IMR-90 (cell line): Measurements from ENCODE around the gene BMP8A. TPM values are rescaled to one million over a fixed set of nuclear protein-coding genes. Genes with fewer than 3 reads are reported as not detected.

Experiments used
- ATAC-seq: fragments of 200-7000 bp; cut with Tn5 transposase; 2 replicates; pipeline ENCODE4 v1.9.1; 2020; ENCODE audit warnings: low read depth, mild to moderate bottlenecking, moderate library complexity
- BruUV-seq: library from RNA; stranded (reverse); fragments of 400-500 nt; replicated peaks from 2 replicates; lab custom pipeline; 2021; lab: Mats Ljungman, UMichigan
- CTCF ChIA-PET: fragments of 300-600 bp; formaldehyde crosslinking; extraction: SDS; loops from one replicate; lab custom pipeline; 2021; ENCODE audit warnings: antibody characterized with exemption; lab: Yijun Ruan, JAX
- POLR2A ChIA-PET: fragments of 300-600 bp; sonication (Branson Sonifier 250); formaldehyde crosslinking; loops from one replicate; lab custom pipeline; 2022; ENCODE audit warnings: antibody characterized with exemption; ENCODE audit not compliant: unreplicated experiment; lab: Charles Lee
- DNase-seq: peaks from one replicate; pipeline ENCODE4 v3.0.0; 2013
- H2AFZ ChIP-seq: replicated peaks from 2 replicates; pipeline ENCODE3; 2013; ENCODE audit warnings: low read length, mild to moderate bottlenecking; ENCODE audit not compliant: poor library complexity
- H2AK5ac ChIP-seq: 2 replicates; pipeline ENCODE4 v1.6.1; 2013; ENCODE audit warnings: low read depth, low read length, inconsistent platforms
- H2AK9ac ChIP-seq: replicated peaks from 2 replicates; pipeline ENCODE3; 2013; ENCODE audit warnings: mild to moderate bottlenecking, low read depth, low read length, moderate library complexity; ENCODE audit not compliant: poor library complexity
- H2BK120ac ChIP-seq: 2 replicates; pipeline ENCODE4 v1.6.1; 2013; ENCODE audit warnings: low read depth, low read length, inconsistent platforms
- H2BK15ac ChIP-seq: 3 replicates; pipeline ENCODE4 v1.6.1; 2013; ENCODE audit warnings: low read depth, low read length, inconsistent platforms
- H2BK20ac ChIP-seq: 2 replicates; pipeline ENCODE4 v1.6.1; 2013; ENCODE audit warnings: low read depth, mild to moderate bottlenecking, inconsistent platforms, low read length, moderate library complexity
- H2BK5ac ChIP-seq: 2 replicates; pipeline ENCODE4 v1.6.1; 2013; ENCODE audit warnings: mild to moderate bottlenecking, low read depth, low read length, inconsistent platforms; ENCODE audit not compliant: poor library complexity, severe bottlenecking
- H3K14ac ChIP-seq: replicated peaks from 2 replicates; pipeline ENCODE4 v1.6.1; 2013; ENCODE audit warnings: low read depth, low read length, inconsistent platforms
- H3K18ac ChIP-seq: 2 replicates; pipeline ENCODE4 v1.6.1; 2013; ENCODE audit warnings: low read depth, low read length, control low read depth
- H3K23ac ChIP-seq: 2 replicates; pipeline ENCODE4 v1.6.1; 2013; ENCODE audit warnings: low read depth, low read length, inconsistent platforms
- H3K27ac ChIP-seq: 2 replicates; pipeline ENCODE4 v1.5.1; 2013; ENCODE audit warnings: mild to moderate bottlenecking, control low read depth, low read length; ENCODE audit not compliant: insufficient read depth
- H3K27me3 ChIP-seq: 2 replicates; pipeline ENCODE4 v1.6.1; 2013; ENCODE audit warnings: low read length; ENCODE audit not compliant: control insufficient read depth, insufficient read depth
- H3K36me3 ChIP-seq: 2 replicates; pipeline ENCODE4 v1.6.1; 2013; ENCODE audit warnings: low read length, mixed read lengths; ENCODE audit not compliant: control insufficient read depth, insufficient read depth
- H3K4ac ChIP-seq: 2 replicates; pipeline ENCODE4 v1.6.1; 2013; ENCODE audit warnings: low read depth, low read length, inconsistent platforms
- H3K4me1 ChIP-seq: 2 replicates; pipeline ENCODE4 v1.6.1; 2013; ENCODE audit warnings: low read length, mixed read lengths; ENCODE audit not compliant: control insufficient read depth, insufficient read depth
- H3K4me2 ChIP-seq: 2 replicates; pipeline ENCODE4 v1.6.1; 2013; ENCODE audit warnings: low read depth, mild to moderate bottlenecking, control low read depth, low read length, moderate library complexity
- H3K4me3 ChIP-seq: 2 replicates; pipeline ENCODE4 v1.5.1; 2013; ENCODE audit warnings: low read depth, mild to moderate bottlenecking, control low read depth, low read length, moderate library complexity; ENCODE audit not compliant: insufficient read depth
- H3K56ac ChIP-seq: 2 replicates; pipeline ENCODE4 v1.6.1; 2013; ENCODE audit warnings: low read length, inconsistent platforms; ENCODE audit not compliant: insufficient read depth; ENCODE audit errors: extremely low read depth
- H3K79me1 ChIP-seq, 2 experiments: 2 replicates each; pipeline ENCODE4 v1.6.1; 2013; ENCODE audit warnings: low read length in 2 of 2, inconsistent platforms in 1 of 2, low read depth in 1 of 2
- H3K9ac ChIP-seq: 2 replicates; pipeline ENCODE4 v1.6.1; 2013; ENCODE audit warnings: low read depth, low read length, control low read depth
- H3K9me1 ChIP-seq: 2 replicates; pipeline ENCODE4 v1.6.1; 2013; ENCODE audit warnings: low read length, inconsistent platforms; ENCODE audit not compliant: insufficient read depth
- H3K9me3 ChIP-seq: 2 replicates; pipeline ENCODE4 v1.6.1; 2013; ENCODE audit warnings: low read length; ENCODE audit not compliant: control insufficient read depth, insufficient read depth
- H4K20me1 ChIP-seq: 2 replicates; pipeline ENCODE4 v1.6.1; 2013; ENCODE audit warnings: low read length, inconsistent platforms; ENCODE audit not compliant: insufficient read depth
- H4K5ac ChIP-seq: 2 replicates; pipeline ENCODE4 v1.6.1; 2013; ENCODE audit warnings: mild to moderate bottlenecking, low read depth, low read length, control low read depth
- H4K8ac ChIP-seq, 2 experiments: 2 replicates each; pipeline ENCODE4 v1.6.1; 2013; ENCODE audit warnings: low read depth in 2 of 2, low read length in 2 of 2, control low read depth in 1 of 2, inconsistent platforms in 1 of 2
- H4K91ac ChIP-seq: 2 replicates; pipeline ENCODE4 v1.6.1; 2013; ENCODE audit warnings: low read depth, low read length, inconsistent platforms; ENCODE audit not compliant: insufficient read depth
- BHLHE40 ChIP-seq: fragments of 150-350 bp; IDR thresholded peaks from 2 replicates; pipeline ENCODE4 v1.6.1; 2016; ENCODE audit warnings: mild to moderate bottlenecking, low read depth, low read length
- ELK1 ChIP-seq: fragments of 150-350 bp; IDR thresholded peaks from 2 replicates; pipeline ENCODE4 v1.6.1; 2016; ENCODE audit warnings: low read depth, mild to moderate bottlenecking, low read length, moderate library complexity, borderline replicate concordance
- MAZ ChIP-seq: IDR thresholded peaks from 2 replicates; pipeline ENCODE4 v1.6.1; 2012; ENCODE audit warnings: low read depth, mild to moderate bottlenecking, low read length, improper control_type of control experiment, moderate library complexity, borderline replicate concordance
- NFE2L2 ChIP-seq: fragments of 150-350 bp; IDR thresholded peaks from 2 replicates; pipeline ENCODE4 v1.6.1; 2016; ENCODE audit warnings: low read depth, mild to moderate bottlenecking, low read length
- POLR2A ChIP-seq: IDR thresholded peaks from 2 replicates; pipeline ENCODE4 v1.6.1; 2012; ENCODE audit warnings: mild to moderate bottlenecking, low read depth, low read length
- RCOR1 ChIP-seq: IDR thresholded peaks from 2 replicates; pipeline ENCODE4 v1.6.1; 2012; ENCODE audit warnings: mild to moderate bottlenecking, low read length, improper control_type of control experiment; ENCODE audit not compliant: insufficient replicate concordance
- RFX5 ChIP-seq: IDR thresholded peaks from 2 replicates; pipeline ENCODE4 v1.8.0; 2012; ENCODE audit warnings: low read depth, mild to moderate bottlenecking, low read length, moderate library complexity
- SMC3 ChIP-seq: fragments of 150-350 bp; IDR thresholded peaks from 2 replicates; pipeline ENCODE4 v1.6.1; 2016; ENCODE audit warnings: low read depth, mild to moderate bottlenecking, antibody characterized with exemption, low read length, moderate library complexity
- WGBS, 2 experiments: methylation state at CpG; one replicate each; pipeline versions ENCODE4 v1.1.5 to v1.1.7; 2013; ENCODE audit warnings: missing lambda C conversion rate in 2 of 2; ENCODE audit not compliant: insufficient read length in 1 of 2; ENCODE audit errors: extremely low coverage in 2 of 2; 5-methylcytosine and 5-hydroxymethylcytosine counted together
- dilution Hi-C: fragments of 300-500 bp; cut with HindIII; formaldehyde crosslinking; loops from one replicate; pipeline ENCODE4 v1.14.3; 2018; ENCODE audit warnings: low sequenced_read_pairs; ENCODE audit not compliant: unreplicated experiment
- in situ Hi-C: fragments of 300-500 bp; cut with MboI; formaldehyde crosslinking; loops from 3 replicates; pipeline ENCODE4 v1.14.3; 2019; ENCODE audit warnings: low sequenced_read_pairs, inconsistent platforms, mixed read lengths
- intact Hi-C: fragments of 100-400 bp; cut with micrococcal nuclease; formaldehyde crosslinking; loops from 2 replicates; pipeline ENCODE4 v1.10.0; 2022
- polyA plus RNA-seq, 3 experiments: library from polyadenylated mRNA; depleted of rRNA; stranded (reverse); fragments of >200 nt; gene quantifications; 2 replicates each; pipeline ENCODE4 v1.2.3, GENCODE V29; 2012; ENCODE audit warnings: low replicate concordance in 1 of 3
- total RNA-seq: library from RNA; depleted of rRNA; stranded (reverse); fragments of >200 nt; gene quantifications from 2 replicates; pipeline ENCODE4 v1.2.3, GENCODE V29; 2012
- TF ChIP-seq, protein P1 (sequence below): conservative IDR thresholded peaks from 2 replicates; pipeline ENCODE4 v1.5.1; 2012; ENCODE audit warnings: mild to moderate bottlenecking, low read depth, low read length, improper control_type of control experiment
- TF ChIP-seq, protein P2 (sequence below): fragments of 150-350 bp; IDR thresholded peaks from 2 replicates; pipeline ENCODE4 v1.6.1; 2017; ENCODE audit warnings: mild to moderate bottlenecking, antibody characterized with exemption, low read length, low read depth

The BMP8A gene
- total and polyA plus RNA-seq, 2 of the 4 experiments (the other 2 are of a cell fraction), result not detected

DNA sequence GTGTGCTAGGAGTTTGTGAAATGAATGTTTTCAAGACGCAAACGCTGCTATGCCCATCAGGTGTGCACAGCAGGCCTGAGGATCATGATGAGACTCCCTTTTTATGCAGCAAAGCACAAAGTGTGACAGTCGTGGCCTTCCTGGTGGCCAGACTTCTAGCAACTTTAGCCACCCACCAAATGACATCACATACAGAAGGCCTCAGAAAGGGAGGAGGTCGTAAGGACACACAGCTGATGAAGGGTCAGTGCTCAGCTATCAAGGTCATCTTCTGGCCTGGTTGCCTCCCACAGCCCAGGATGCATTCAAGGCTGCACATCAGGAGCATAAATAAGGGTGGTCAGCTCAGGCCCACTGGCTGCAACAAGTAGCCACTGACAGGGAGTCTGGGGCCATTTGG, 36.6 kb downstream of the BMP8A start:
- H2AFZ ChIP-seq, result peak overlapping the region; percentile 21
- H2BK15ac ChIP-seq, result no peak overlapping the region
- intact Hi-C loops, result no loop called here
- H2BK120ac ChIP-seq, result no peak overlapping the region
- no peak overlapping the region for H3K4me3 ChIP-seq
- dilution Hi-C loops, result no loop called here
- H3K23ac ChIP-seq, result no peak overlapping the region; the same call in 1 of the 2 replicates
- H3K18ac ChIP-seq, result no peak overlapping the region
- ChIA-PET POLR2A (no interaction called here), CTCF (no interaction called here)
- H4K20me1 ChIP-seq, result no peaks in the 10 kb centered on the region
- no peak overlapping the region for H2AK5ac ChIP-seq
- H3K9me3 ChIP-seq, result no peaks in the 10 kb centered on the region
- H3K9ac ChIP-seq, result no peak overlapping the region
- H3K4ac ChIP-seq, result no peak overlapping the region
- TF ChIP-seq POLR2A (no peak), SMC3 (no peak), ELK1 (no peak), MAZ (no peak), RFX5 (no peak), BHLHE40 (no peak), NFE2L2 (no peak), RCOR1 (no peak)
- TF ChIP-seq, protein P1, sequence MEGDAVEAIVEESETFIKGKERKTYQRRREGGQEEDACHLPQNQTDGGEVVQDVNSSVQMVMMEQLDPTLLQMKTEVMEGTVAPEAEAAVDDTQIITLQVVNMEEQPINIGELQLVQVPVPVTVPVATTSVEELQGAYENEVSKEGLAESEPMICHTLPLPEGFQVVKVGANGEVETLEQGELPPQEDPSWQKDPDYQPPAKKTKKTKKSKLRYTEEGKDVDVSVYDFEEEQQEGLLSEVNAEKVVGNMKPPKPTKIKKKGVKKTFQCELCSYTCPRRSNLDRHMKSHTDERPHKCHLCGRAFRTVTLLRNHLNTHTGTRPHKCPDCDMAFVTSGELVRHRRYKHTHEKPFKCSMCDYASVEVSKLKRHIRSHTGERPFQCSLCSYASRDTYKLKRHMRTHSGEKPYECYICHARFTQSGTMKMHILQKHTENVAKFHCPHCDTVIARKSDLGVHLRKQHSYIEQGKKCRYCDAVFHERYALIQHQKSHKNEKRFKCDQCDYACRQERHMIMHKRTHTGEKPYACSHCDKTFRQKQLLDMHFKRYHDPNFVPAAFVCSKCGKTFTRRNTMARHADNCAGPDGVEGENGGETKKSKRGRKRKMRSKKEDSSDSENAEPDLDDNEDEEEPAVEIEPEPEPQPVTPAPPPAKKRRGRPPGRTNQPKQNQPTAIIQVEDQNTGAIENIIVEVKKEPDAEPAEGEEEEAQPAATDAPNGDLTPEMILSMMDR, result no peak
- TF ChIP-seq, protein P2, sequence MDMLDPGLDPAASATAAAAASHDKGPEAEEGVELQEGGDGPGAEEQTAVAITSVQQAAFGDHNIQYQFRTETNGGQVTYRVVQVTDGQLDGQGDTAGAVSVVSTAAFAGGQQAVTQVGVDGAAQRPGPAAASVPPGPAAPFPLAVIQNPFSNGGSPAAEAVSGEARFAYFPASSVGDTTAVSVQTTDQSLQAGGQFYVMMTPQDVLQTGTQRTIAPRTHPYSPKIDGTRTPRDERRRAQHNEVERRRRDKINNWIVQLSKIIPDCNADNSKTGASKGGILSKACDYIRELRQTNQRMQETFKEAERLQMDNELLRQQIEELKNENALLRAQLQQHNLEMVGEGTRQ, result no peak
- H3K4me2 ChIP-seq, result no peak overlapping the region
- no peak overlapping the region for H2AK9ac ChIP-seq
- H3K4me1 ChIP-seq, result no peaks in the 10 kb centered on the region
- H4K91ac ChIP-seq, result no peak overlapping the region
- H3K27ac ChIP-seq, result no peak overlapping the region
- no peak overlapping the region for H4K5ac ChIP-seq
- H3K27me3 ChIP-seq, result no peaks in the 10 kb centered on the region
- no peak overlapping the region for H2BK20ac ChIP-seq
- DNase-seq, result no peak
- no peaks in the 10 kb centered on the region for H3K9me1 ChIP-seq
- no CpG with 5 or more reads among the region's 4 CpGs for WGBS, 2 experiments
- BruUV-seq, result no TSS peak
- ATAC-seq, result no peak
- in situ Hi-C loops, result loop anchor here (25.0 kb wide), 1 partner anchor 666 kb away; the partner anchor contains the start of genes MYCBP and RRAGC
- H3K79me1 ChIP-seq, result no peaks in the 10 kb centered on the region
- no peak overlapping the region for H3K56ac ChIP-seq
- no peak overlapping the region for H4K8ac ChIP-seq
- H3K14ac ChIP-seq, result no peak overlapping the region
- H3K36me3 ChIP-seq, result peaks cover 29% of the 10 kb centered on the region
- H2BK5ac ChIP-seq, result no peak overlapping the region
